Testis (tissue), 2 donors: Measurements from ENCODE around the gene GJB2.

Experiments
- POLR2A ChIP-seq: fragments of 450-650 bp; IDR thresholded peaks from one replicate; pipeline ENCODE4 v1.6.1; 2017; ENCODE audit warnings: antibody characterized with exemption, mild to moderate bottlenecking, moderate library complexity
- TF ChIP-seq, protein P1 (sequence below), 3 experiments: fragments of 450-650 bp in 2 of 3; fragments of 200-600 bp in 1 of 3; sonication (generic) in 1 of 3; IDR thresholded peaks; one replicate each; pipeline ENCODE4 v1.5.1; 2016 to 2019; ENCODE audit warnings: antibody characterized with exemption in 3 of 3, mild to moderate bottlenecking in 2 of 3, moderate library complexity in 1 of 3

DNA sequence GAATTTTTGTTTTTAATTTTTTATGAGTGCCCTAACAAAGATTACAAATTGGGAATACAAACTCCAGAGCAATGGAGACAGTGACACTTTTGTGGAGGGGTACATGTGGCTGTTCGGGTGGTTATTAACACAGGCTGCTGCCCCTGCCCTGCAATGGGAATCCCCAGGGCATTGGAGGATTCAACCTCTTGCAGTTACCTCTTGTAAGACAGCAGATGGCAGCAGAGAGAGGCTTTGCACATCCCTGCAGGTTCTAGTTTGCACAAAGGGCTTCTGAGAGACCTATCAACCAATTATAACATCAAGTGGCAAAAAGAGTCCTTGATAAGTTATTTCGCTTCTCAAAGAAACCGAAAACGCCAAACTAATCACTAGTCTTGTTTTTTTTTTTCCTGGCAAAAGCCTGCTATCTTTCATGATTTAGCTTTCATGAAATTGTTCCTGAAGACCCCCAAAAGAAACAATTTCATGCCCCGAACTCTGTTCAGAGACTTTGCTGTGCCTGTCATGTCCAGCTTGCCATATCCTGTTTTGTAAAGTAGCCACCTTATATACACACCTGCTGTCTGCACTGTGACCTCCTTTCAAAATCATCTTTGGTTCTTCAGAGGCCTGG lies 10.4 kb downstream of the GJB2 start:
- no peak for TF ChIP-seq POLR2A
- TF ChIP-seq, protein P1, sequence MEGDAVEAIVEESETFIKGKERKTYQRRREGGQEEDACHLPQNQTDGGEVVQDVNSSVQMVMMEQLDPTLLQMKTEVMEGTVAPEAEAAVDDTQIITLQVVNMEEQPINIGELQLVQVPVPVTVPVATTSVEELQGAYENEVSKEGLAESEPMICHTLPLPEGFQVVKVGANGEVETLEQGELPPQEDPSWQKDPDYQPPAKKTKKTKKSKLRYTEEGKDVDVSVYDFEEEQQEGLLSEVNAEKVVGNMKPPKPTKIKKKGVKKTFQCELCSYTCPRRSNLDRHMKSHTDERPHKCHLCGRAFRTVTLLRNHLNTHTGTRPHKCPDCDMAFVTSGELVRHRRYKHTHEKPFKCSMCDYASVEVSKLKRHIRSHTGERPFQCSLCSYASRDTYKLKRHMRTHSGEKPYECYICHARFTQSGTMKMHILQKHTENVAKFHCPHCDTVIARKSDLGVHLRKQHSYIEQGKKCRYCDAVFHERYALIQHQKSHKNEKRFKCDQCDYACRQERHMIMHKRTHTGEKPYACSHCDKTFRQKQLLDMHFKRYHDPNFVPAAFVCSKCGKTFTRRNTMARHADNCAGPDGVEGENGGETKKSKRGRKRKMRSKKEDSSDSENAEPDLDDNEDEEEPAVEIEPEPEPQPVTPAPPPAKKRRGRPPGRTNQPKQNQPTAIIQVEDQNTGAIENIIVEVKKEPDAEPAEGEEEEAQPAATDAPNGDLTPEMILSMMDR (IDR thresholded peaks at IDR 0.05): peak; percentile 57 to 67 (median 67)
